Stimulated activated CD4-positive, alpha-beta T cell treated with anti-CD3 and anti-CD28 coated beads, Interleukin-1b, Interleukin-23, amount 100 ng/mL, for 4 hours (primary cell): ENCODE data around the gene TMEM204.

Experiments used
- DNase-seq, 2 donors: peaks; one replicate each; pipeline ENCODE4 v3.0.0-alpha.2; 2020; ENCODE audit warnings: low read depth in 2 of 2

The TMEM204 gene

GRCh38 chr16:1499756-1500464 lies 33.6 kb upstream of the TMEM204 start:
- DNase-seq: no peak

- no peak for DNase-seq
These were observed 32.9 kb upstream of the TMEM204 start for GRCh38 chr16:1500465-1501150.

GRCh38 chr16:1501630-1502029 lies 31.8 kb upstream of the TMEM204 start:
- no peak for DNase-seq

GRCh38 chr16:1502092-1503004 lies 31.1 kb upstream of the TMEM204 start:
- no peak for DNase-seq

- no peak for DNase-seq
These were observed 30.1 kb upstream of the TMEM204 start for GRCh38 chr16:1503110-1503955.

- DNase-seq: no peak
These were observed 28.2 kb upstream of the TMEM204 start for GRCh38 chr16:1505073-1505844.

GRCh38 chr16:1505912-1506311 lies 27.6 kb upstream of the TMEM204 start:
- DNase-seq: no peak

GRCh38 chr16:1506494-1507213 lies 26.8 kb upstream of the TMEM204 start:
- DNase-seq: no peak

GRCh38 chr16:1508494-1509187 lies 24.8 kb upstream of the TMEM204 start:
- no peak for DNase-seq

GRCh38 chr16:1509307-1510221 lies 23.9 kb upstream of the TMEM204 start:
- DNase-seq: no peak

- no peak for DNase-seq
These were observed 23.2 kb upstream of the TMEM204 start for GRCh38 chr16:1510272-1510671.

GRCh38 chr16:1510941-1511351 lies 22.5 kb upstream of the TMEM204 start:
- no peak for DNase-seq

GRCh38 chr16:1511662-1512569 lies 21.6 kb upstream of the TMEM204 start:
- DNase-seq: no peak

- DNase-seq: no peak
These were observed 20.7 kb upstream of the TMEM204 start for GRCh38 chr16:1512774-1513173.

GRCh38 chr16:1514507-1514906 lies 19.0 kb upstream of the TMEM204 start:
- no peak for DNase-seq

- DNase-seq: no peak
These were observed 14.8 kb upstream of the TMEM204 start for GRCh38 chr16:1518626-1519135.

- no peak for DNase-seq
These were observed 13.6 kb upstream of the TMEM204 start for GRCh38 chr16:1519831-1520230.
